Stimulated activated CD8-positive, alpha-beta memory T cell treated with anti-CD3 and anti-CD28 coated beads, Interleukin-12 subunit alpha, Interleukin-12 subunit beta, amount 100 ng/mL, for 1 hour (primary cell): ENCODE data around the gene ACTR10.

Experiments used
- DNase-seq: peaks from one replicate; pipeline ENCODE4 v3.0.0-alpha.2; 2020; ENCODE audit warnings: low read depth

ACTR10 gene

GRCh38 chr14:58281969-58282368, 82.0 kb downstream of the ACTR10 start:
- DNase-seq = no peak

GRCh38 chr14:58282925-58283593, 83.1 kb downstream of the ACTR10 start:
- no peak for DNase-seq

GRCh38 chr14:58283730-58284129, 83.8 kb downstream of the ACTR10 start:
- no peak for DNase-seq

GRCh38 chr14:58285132-58285531, 85.2 kb downstream of the ACTR10 start:
- no peak for DNase-seq
